ENCODE results near the gene STAP1.

DNA sequence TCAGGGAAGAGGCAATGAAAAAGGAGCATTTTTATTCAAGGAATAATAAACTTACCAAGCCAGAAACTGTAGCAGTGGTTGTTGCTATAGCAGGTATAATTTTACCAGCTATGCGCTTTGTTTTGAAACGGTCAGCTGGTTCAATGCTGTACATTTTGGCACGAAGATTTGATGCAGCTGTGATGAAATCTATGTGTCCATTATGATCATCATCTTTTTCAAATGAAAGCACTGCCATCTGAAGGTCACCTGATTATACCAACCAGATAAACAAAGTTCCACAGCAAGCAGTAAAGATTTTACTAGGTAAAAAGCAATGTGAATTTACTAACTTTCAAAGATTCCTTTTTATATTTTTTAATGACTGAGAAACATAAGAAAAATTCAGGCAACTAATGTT, 66.4 kb downstream of the STAP1 start:
- TF ChIP-seq, protein P1, sequence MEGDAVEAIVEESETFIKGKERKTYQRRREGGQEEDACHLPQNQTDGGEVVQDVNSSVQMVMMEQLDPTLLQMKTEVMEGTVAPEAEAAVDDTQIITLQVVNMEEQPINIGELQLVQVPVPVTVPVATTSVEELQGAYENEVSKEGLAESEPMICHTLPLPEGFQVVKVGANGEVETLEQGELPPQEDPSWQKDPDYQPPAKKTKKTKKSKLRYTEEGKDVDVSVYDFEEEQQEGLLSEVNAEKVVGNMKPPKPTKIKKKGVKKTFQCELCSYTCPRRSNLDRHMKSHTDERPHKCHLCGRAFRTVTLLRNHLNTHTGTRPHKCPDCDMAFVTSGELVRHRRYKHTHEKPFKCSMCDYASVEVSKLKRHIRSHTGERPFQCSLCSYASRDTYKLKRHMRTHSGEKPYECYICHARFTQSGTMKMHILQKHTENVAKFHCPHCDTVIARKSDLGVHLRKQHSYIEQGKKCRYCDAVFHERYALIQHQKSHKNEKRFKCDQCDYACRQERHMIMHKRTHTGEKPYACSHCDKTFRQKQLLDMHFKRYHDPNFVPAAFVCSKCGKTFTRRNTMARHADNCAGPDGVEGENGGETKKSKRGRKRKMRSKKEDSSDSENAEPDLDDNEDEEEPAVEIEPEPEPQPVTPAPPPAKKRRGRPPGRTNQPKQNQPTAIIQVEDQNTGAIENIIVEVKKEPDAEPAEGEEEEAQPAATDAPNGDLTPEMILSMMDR (IDR thresholded peaks at IDR 0.05; ENCODE audit: poor library complexity, severe bottlenecking), result no peak
- TF ChIP-seq RAD21 (conservative IDR thresholded peaks at IDR 0.05), result no peak
- no peak for TF ChIP-seq POLR2AphosphoS5 (IDR thresholded peaks at IDR 0.05)
- no peak for TF ChIP-seq EP300 (conservative IDR thresholded peaks at IDR 0.05; ENCODE audit: poor library complexity, severe bottlenecking)
- TF ChIP-seq, protein P2, sequence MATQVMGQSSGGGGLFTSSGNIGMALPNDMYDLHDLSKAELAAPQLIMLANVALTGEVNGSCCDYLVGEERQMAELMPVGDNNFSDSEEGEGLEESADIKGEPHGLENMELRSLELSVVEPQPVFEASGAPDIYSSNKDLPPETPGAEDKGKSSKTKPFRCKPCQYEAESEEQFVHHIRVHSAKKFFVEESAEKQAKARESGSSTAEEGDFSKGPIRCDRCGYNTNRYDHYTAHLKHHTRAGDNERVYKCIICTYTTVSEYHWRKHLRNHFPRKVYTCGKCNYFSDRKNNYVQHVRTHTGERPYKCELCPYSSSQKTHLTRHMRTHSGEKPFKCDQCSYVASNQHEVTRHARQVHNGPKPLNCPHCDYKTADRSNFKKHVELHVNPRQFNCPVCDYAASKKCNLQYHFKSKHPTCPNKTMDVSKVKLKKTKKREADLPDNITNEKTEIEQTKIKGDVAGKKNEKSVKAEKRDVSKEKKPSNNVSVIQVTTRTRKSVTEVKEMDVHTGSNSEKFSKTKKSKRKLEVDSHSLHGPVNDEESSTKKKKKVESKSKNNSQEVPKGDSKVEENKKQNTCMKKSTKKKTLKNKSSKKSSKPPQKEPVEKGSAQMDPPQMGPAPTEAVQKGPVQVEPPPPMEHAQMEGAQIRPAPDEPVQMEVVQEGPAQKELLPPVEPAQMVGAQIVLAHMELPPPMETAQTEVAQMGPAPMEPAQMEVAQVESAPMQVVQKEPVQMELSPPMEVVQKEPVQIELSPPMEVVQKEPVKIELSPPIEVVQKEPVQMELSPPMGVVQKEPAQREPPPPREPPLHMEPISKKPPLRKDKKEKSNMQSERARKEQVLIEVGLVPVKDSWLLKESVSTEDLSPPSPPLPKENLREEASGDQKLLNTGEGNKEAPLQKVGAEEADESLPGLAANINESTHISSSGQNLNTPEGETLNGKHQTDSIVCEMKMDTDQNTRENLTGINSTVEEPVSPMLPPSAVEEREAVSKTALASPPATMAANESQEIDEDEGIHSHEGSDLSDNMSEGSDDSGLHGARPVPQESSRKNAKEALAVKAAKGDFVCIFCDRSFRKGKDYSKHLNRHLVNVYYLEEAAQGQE (IDR thresholded peaks at IDR 0.05; ENCODE audit: borderline replicate concordance), result no peak

Measured in neural cell (in vitro differentiated cells).